Choroid plexus epithelial cell (primary cell): ENCODE data around the gene ELAVL1.

Source experiments
- DNase-seq: peaks from one replicate; pipeline ENCODE4 v3.0.0-alpha.2; 2010; ENCODE audit warnings: low read depth
- H3K4me3 ChIP-seq: 2 replicates; pipeline ENCODE4 v1.5.1; 2011; ENCODE audit warnings: low read depth, mild to moderate bottlenecking, control low read depth, low read length, moderate library complexity
- CTCF ChIP-seq: conservative IDR thresholded peaks from 2 replicates; pipeline ENCODE4 v1.5.1; 2011; ENCODE audit warnings: low read depth, mild to moderate bottlenecking, control low read depth, inconsistent platforms, low read length, moderate library complexity

Gene ELAVL1

DNA sequence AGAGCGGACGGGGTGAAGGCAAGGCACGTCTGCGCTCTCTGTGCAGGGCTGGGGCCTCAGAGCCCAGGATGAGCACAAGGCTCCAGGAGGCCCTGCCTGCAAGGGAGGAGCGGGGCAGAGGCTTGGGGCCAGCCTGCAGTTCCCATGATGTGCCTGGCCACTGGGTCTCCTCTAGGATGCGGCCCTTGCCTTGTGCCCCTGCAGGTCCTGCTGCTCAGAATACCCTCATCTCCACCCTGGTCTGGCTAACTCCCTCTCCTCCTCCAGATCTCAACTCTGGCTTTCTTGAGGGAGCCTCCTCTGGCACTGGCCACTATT lies 27.8 kb downstream of the ELAVL1 start:
- TF ChIP-seq CTCF: no peak
- no peak overlapping the region for H3K4me3 ChIP-seq

DNA sequence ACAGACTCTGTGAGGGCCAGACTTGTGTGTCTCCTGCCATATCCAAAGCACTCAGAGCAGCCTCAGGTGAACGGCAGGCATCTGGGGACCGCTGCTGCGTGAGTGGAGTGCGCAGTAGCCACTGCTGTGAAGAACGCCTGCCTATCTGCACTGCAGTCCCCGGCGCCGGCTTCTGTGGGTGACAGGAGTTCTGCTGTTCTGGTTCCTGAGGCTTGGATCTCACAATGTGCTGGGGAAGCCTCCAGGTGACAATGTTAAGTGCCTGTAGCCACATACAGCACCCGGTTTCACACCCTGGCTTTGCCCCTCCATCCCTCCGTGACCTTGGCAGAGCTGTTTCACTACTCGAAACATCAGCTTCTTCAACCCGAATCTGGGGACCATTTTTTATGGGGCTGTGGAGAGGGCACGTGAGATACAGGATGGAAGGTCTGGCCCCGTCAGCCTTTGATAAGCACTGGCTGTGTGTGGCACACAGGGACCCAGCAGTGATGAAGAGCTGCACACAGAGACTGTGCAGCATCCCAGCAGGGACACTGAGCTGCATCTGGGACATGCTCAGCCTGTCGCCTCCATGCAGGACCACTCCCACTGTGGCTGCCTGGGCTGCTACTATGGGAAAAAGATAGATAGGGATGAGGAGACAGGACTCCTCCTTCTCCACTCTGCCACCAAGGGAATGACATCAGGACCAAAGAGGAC lies 28.3 kb downstream of the ELAVL1 start:
- H3K4me3 ChIP-seq: no peak overlapping the region
- no peak for DNase-seq
- no peak for TF ChIP-seq CTCF

More for the DNA sequence above, 27.8 kb downstream of the ELAVL1 start:
- no peak for DNase-seq

DNA sequence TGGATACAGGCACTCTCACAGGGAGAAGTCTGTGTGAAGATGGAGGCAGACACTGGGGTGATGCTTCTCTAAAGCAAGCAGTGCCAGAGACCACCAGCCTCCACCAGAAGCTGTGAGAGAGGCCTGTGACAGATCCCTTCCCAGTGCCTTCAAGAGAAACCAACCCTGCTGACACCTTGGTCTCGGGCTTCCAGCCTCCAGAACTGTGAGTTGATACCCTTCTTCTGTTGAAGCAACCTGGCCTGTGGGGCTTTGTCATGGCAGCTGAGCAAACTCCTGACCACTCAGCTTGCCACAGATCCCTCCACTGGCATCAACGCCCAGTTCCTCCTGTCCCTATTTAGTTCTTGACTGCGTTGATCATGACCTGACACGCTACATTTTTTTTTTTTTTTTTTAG lies 29.0 kb downstream of the ELAVL1 start:
- no peak overlapping the region for H3K4me3 ChIP-seq
- no peak for DNase-seq
- TF ChIP-seq CTCF: no peak

DNA sequence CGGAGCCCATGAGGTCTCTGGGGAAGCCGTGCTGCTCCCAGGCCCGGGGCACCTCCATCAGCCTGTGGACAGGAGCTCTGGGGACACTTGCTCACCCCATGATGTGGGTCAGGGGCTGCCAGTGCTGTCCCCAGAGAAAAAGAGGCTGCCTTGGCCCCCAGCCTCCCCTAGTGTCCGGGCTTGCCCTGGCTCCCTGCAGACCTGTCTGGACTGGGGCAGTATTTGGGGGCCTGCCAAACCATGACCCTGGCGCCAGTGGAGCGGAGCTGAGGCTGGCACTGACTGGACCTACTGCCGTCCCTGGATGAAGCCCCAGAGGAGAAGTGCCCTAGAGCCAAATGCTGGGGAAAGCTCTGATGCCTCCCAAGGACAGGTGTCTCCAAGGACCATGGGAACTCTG lies 30.4 kb downstream of the ELAVL1 start:
- no peak for TF ChIP-seq CTCF
- DNase-seq: no peak
- H3K4me3 ChIP-seq: no peak overlapping the region

- no peak for DNase-seq
- no peak for TF ChIP-seq CTCF
- no peak overlapping the region for H3K4me3 ChIP-seq
Observed at GRCh38 chr19:7973883-7974282, 31.6 kb downstream of the ELAVL1 start.

DNA sequence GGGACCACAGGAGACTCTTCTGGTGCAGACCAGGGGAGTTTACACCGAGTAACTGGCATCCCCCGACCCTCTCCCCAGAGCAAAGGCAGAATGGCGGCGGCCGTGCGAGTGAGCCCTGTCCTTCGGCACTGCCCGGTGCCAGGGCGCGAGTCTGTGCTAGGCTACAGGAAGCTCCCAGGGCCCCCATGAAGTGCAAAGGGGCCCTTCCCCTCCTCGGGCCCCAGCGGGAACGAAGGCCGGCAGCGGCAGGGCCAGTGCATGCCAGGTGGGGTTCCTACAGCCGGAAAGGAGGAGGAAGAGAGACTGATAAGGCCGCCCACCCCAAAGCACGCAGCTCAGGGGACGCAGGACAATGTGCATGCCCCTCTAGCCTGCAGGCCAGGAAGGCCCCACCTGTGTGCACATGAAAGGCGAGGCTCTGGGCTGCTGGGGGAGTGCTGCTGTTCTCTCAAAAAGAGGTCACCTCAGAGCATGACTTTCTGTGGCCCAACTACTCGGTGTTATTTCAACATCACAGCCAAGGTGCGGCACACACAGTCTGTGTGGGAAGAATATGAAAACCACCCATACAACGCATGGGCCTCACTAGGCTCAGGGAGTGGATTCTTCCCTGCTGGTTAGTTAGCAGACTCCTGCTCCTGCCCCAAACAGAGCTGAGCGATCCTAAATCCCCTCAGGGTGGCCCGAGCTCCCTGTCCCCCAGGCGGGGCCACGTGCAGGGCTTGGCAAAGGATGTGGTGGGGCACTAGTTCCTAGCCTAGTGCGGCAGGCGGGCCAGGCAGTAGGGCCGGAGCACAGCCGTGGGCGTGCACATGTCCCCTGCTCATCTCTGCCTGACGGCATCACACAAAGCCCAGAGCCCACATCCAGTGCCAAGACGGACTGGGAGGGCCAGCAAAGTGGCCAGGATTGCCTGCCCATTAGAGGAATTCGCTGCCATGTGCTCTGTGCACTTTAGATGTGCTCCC lies 33.6 kb downstream of the ELAVL1 start:
- no peak for TF ChIP-seq CTCF
- no peak for DNase-seq
- H3K4me3 ChIP-seq: no peak overlapping the region
